Lower lobe of right lung (tissue), 2 donors: Measurements from ENCODE around the gene EEF1A2. TPM values are rescaled to one million over a fixed set of nuclear protein-coding genes. Genes with fewer than 3 reads are reported as not detected.
A peak's percentile ranks its signal among the peaks of the same experiment; 100 is the strongest.
"Not testable (repeated sequence)": the region's sequence is repeated elsewhere in the genome, so short reads cannot be mapped to it uniquely, and the experiment has no call there.

Source experiments
- ATAC-seq, 2 donors: fragments of 200-7000 bp; cut with Tn5 transposase; one replicate each; pipeline ENCODE4 v1.9.1; 2020 to 2022; ENCODE audit warnings: mild to moderate bottlenecking in 2 of 2, moderate library complexity in 2 of 2
- DNase-seq: peaks from one replicate; pipeline ENCODE4 v3.0.0-alpha.2; 2020
- H3K27ac ChIP-seq: fragments of 200-600 bp; one replicate; pipeline ENCODE4 v1.8.0; 2022
- H3K27me3 ChIP-seq: fragments of 200-600 bp; one replicate; pipeline ENCODE4 v1.8.0; 2022; ENCODE audit warnings: low read depth
- H3K36me3 ChIP-seq: fragments of 200-600 bp; one replicate; pipeline ENCODE4 v1.8.0; 2022; ENCODE audit warnings: mild to moderate bottlenecking
- H3K4me1 ChIP-seq: fragments of 200-600 bp; one replicate; pipeline ENCODE4 v1.8.0; 2022
- H3K4me3 ChIP-seq: fragments of 200-600 bp; one replicate; pipeline ENCODE4 v1.8.0; 2022; ENCODE audit warnings: mild to moderate bottlenecking
- H3K9me3 ChIP-seq: fragments of 200-600 bp; one replicate; pipeline ENCODE4 v1.8.0; 2022
- CTCF ChIP-seq: fragments of 200-600 bp; IDR thresholded peaks from one replicate; pipeline ENCODE4 v1.8.0; 2022; ENCODE audit warnings: antibody characterized with exemption, mild to moderate bottlenecking
- intact Hi-C: fragments of 100-400 bp; cut with DNase I; formaldehyde crosslinking; loops from one replicate; pipeline ENCODE4 v1.11.0; 2022
- total RNA-seq: library from RNA; stranded (reverse); fragmentation: NEBNext Ultra II Directional; extraction: Animal tissue kit (Norgen Biotek cat#: 25700); gene quantifications from one replicate; pipeline ENCODE4 v1.2.1, GENCODE V29; 2021
- donor health status: DM: no; HTN: yes; CAD: no; lungs with severe emphysema.

Gene EEF1A2
- total RNA-seq, 1 donor from 2014 or later: 0.77 TPM

- ATAC-seq (no peak), DNase-seq (peak; percentile 41)
- no peak overlapping the region for H3K4me3 ChIP-seq
- no peaks in the 10 kb centered on the region for H3K27me3 ChIP-seq
- peaks cover 7% of the 10 kb centered on the region for H3K36me3 ChIP-seq
- no peaks in the 10 kb centered on the region for H3K9me3 ChIP-seq
- intact Hi-C loops: no loop called here
- H3K27ac ChIP-seq: no peak overlapping the region
- no peak for TF ChIP-seq CTCF
- H3K4me1 ChIP-seq: peaks cover 25% of the 10 kb centered on the region
These were observed 18.8 kb upstream of the EEF1A2 start for GRCh38 chr20:63517376-63518309.

- H3K36me3 ChIP-seq, H3K4me3 ChIP-seq, ATAC-seq, intact Hi-C loops, H3K4me1 ChIP-seq, DNase-seq, H3K9me3 ChIP-seq, H3K27ac ChIP-seq: not testable (repeated sequence)
- H3K27me3 ChIP-seq: peaks cover 10% of the 10 kb centered on the region
These were observed 15.6 kb upstream of the EEF1A2 start for GRCh38 chr20:63514520-63514919.

GRCh38 chr20:63513207-63513606 lies 14.3 kb upstream of the EEF1A2 start:
- no peak for ATAC-seq
- intact Hi-C loops: no loop called here
- no peaks in the 10 kb centered on the region for H3K36me3 ChIP-seq

GRCh38 chr20:63509088-63509564 lies 10.2 kb upstream of the EEF1A2 start:
- DNase-seq: no peak
- Histone ChIP-seq H3K4me3 (no peak overlapping the region), H3K9me3 (peaks cover 14% of the 10 kb centered on the region), H3K27ac (no peak overlapping the region), H3K36me3 (no peaks in the 10 kb centered on the region), H3K27me3 (peaks cover 20% of the 10 kb centered on the region), H3K4me1 (no peaks in the 10 kb centered on the region)
- intact Hi-C loops: no loop called here
- no peak for TF ChIP-seq CTCF
- no peak for ATAC-seq

More at GRCh38 chr20:63513207-63513606, 14.3 kb upstream of the EEF1A2 start:
- Histone ChIP-seq H3K27ac (no peak overlapping the region), H3K9me3 (no peaks in the 10 kb centered on the region), H3K27me3 (peaks cover 10% of the 10 kb centered on the region), H3K4me1 (no peaks in the 10 kb centered on the region), H3K4me3 (no peak overlapping the region)
- no peak for TF ChIP-seq CTCF
- no peak for DNase-seq

- Histone ChIP-seq H3K27me3 (peaks cover 20% of the 10 kb centered on the region), H3K36me3 (no peaks in the 10 kb centered on the region), H3K4me1 (no peaks in the 10 kb centered on the region), H3K27ac (no peak overlapping the region), H3K9me3 (peaks cover 14% of the 10 kb centered on the region), H3K4me3 (no peak overlapping the region)
- TF ChIP-seq CTCF: no peak
- no peak for DNase-seq
- ATAC-seq: no peak
- intact Hi-C loops: no loop called here
These were observed 9.3 kb upstream of the EEF1A2 start for GRCh38 chr20:63508072-63508768.
